ENCODE measurements around the gene MRPL49.

The MRPL49 gene

DNA sequence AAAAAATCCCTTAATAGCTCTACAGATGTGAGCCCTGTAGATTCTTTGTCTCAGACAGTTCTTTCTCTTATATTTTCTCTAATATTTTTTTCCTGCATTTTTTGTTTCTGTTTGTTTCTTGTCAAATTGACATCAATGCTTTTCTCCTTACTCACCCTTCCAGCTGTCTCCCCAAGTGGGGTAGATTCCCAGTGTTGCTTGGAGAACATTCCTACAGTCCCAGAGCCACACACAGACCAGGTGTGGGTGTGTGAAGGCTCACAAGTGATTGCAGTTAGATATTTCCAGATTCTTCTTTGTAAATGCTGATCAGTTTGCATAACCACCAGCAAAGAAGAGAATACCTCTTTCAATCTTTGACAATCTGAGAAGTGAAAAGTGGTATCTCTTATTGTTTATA lies 18.6 kb upstream of the MRPL49 start:
- no peak for DNase-seq

DNA sequence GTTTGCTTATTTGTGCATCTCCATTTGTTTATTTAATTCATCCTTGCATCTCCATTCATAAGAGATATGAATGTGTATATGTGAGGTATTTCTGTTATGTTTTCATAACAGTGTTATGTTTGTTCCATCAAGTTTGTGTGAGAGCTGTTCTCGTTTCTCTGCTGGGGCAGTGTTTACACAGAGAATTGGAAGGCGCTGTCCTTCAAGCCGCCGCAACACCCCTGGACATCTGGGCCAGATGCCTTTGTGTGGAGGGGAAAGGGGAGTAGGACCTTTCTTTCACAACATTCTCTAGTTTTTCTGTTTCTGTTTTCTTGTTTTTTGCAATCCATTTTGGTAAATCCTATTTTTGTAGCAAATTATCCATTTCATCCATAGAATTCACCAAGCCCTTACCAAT lies 17.5 kb upstream of the MRPL49 start:
- DNase-seq: no peak

DNA sequence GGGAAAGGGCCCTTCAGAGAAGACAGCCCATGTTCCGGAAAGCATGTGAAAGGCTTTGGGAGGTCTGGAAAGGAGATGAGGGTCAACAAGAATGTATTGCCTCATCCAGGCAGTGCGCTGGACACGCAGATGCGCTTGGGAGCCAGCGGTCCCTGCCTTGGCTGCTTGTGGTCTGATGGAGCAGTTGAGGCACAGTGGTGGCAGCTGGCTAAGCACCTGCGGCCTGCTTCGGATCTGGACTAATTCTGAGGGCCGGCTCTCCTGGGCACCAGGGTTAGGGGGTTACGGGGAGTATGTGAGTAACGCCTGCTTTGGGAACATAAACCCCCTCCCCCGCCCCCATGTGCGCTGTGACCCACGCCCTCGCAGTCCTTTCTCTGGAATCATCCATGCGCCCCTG lies 15.0 kb upstream of the MRPL49 start:
- DNase-seq: no peak

DNA sequence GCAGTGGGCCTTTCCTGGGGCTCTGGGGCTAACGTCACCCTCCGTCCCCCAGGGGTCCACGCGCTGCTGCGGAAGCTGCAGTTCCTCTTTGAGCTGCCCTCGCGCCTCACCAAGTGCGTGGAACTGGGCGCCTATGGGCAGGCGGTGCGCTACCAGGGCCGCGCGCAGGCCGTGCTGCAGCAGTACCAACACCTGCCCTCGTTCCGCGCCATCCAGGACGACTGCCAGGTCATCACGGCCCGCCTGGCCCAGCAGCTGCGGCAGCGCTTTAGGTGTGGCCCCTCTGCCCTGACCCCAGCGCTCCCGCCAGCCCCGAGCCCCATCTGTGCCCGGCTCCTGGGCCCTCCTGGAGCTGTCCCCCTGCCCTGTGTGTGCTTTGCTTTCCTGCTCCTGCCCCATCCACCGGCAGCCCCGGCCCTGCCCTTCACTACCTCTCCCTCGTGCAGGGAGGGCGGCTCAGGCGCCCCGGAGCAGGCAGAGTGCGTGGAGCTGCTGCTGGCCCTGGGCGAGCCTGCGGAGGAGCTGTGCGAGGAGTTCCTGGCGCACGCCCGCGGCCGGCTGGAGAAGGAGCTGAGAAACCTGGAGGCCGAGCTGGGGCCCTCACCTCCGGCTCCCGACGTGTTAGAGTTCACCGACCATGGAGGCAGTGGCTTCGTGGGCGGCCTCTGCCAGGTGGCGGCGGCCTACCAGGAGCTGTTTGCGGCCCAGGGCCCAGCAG lies 14.2 kb upstream of the MRPL49 start:
- DNase-seq: no peak

DNA sequence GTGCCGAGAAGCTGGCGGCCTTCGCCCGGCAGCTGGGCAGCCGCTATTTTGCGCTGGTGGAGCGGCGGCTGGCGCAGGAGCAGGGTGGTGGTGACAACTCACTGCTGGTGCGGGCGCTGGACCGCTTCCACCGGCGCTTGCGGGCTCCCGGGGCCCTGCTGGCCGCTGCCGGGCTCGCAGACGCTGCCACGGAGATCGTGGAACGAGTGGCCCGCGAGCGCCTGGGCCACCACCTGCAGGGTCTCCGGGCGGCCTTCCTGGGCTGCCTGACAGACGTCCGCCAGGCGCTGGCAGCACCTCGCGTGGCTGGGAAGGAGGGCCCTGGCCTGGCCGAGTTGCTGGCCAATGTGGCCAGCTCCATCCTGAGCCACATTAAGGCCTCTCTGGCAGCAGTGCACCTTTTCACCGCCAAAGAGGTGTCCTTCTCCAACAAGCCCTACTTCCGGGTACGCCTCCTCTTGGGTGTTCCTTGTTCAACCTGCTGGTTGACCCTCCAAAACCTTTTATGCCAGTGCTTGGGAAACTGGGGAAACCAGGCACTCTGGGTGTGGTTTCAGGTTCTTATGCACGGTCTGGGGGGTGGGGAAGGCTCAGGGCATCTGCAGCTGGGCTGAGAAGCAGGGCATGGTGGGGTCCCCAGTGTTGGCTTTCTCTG lies 13.5 kb upstream of the MRPL49 start:
- DNase-seq: no peak

DNA sequence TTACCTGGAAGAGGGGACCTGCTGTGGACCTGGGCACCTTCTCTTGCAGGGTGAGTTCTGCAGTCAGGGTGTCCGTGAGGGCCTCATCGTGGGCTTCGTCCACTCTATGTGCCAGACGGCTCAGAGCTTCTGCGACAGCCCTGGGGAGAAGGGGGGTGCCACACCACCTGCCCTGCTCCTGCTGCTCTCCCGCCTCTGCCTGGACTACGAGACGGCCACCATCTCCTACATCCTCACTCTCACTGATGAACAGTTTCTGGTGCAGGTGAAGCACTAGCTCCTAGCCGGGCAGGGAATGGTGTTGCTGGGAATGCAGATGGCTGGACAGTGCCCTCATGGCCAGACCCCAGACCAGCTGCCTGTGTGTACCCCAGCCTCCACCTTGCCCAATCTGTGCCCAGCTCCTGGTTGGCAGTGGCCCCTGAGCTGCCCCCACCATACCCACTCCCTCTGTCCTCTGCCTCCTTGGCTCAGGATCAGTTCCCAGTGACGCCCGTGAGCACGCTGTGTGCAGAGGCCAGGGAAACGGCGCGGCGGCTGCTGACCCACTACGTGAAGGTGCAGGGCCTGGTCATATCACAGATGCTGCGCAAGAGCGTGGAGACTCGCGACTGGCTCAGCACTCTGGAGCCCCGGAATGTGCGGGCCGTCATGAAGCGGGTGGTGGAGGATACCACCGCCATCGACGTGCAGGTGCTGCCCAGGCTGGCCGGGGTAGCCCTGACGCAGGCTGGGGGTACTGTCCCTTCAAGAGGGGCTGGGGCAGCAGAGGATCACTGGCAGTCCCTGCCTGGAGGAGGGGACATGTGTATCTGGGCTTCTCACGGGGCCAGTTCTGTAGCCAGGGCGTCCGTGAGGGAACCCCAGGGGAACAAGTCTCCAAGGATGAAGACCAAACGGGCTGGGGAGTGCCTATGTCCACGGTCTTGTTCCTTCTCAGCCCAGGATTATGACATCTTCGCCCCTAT lies 12.6 kb upstream of the MRPL49 start:
- no peak for DNase-seq

DNA sequence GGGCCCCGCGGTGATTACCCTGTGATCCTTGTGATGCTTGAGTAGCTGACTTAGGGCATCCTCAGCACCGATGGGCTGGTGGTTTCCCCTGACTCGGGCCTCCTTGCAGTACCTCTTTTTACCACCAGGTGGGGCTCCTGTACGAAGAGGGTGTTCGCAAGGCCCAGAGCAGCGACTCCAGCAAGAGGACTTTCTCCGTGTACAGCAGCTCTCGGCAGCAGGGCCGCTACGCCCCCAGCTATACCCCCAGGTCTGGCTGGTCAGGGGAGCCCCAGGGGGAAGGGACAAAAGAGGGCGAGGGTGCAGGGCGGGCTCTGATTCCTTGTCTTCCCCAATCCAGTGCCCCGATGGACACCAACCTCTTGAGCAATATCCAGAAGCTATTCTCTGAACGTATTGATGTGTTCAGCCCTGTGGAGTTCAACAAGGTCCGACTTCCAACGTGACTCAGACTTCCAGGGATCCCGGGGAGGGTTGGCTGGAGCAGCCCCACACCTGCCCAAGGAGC lies 11.7 kb upstream of the MRPL49 start:
- peak; percentile 89 to 95 for DNase-seq

DNA sequence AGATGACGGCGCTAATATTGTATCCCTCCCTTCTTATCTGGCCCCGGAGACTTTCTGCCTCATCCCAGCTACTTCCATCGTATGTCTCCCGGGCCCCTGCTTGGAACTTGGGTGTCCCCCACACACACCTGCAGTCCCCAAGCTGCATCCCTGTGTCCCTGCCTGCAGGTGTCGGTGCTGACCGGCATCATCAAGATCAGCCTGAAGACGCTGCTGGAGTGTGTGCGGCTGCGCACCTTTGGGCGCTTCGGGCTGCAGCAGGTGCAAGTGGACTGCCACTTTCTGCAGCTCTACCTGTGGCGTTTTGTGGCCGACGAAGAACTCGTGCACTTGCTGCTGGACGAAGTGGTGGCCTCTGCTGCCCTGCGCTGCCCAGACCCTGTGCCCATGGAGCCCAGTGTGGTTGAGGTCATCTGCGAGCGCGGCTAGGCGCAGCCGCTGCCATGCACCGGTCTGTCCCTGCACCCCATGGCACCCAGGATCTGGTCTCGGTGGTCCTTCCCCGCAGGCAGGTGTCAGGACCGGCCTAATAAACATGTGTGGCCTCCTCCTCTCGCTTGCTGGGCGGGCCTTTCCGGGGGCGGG lies 10.9 kb upstream of the MRPL49 start:
- no peak for DNase-seq

DNA sequence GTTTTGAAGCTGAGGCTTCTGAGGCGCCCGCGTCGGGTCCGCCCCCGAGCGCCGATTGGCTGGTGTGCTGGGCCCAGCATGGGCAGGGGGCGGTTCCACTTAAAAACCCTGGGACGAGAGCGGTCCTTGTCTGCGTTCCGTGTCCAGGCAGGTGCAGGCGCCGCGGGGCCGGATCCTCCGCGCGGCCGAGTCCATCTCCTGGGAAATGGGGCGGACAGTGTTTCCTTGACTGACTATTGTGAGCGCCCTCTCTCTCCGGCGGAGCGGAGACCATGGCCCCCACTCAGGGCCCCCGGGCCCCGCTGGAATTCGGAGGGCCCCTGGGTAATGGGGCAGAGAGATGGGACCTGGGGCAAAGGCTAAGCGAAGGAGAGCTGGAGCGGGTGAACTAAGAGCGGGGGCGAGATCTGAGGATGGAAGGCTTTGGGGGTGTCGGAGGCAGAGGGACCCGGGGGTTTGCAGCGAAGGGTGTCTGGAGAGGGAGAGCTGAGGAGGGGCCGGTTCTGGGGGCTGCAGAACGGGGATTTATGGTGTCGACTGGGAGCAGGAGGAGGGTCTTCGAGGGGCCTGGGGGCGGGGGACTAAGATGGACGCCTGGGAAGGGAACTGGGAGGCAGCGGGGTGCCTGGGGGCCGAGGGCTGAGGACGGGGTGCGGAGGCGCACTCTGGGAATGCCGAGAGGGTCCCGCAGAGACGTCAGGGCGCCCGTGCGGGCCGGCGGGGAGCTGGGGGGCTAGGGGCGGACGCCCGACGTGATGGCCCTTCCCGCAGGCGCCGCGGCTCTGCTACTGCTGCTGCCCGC lies 10.2 kb upstream of the MRPL49 start, which contains the start of gene TM7SF2:
Gene TM7SF2 (plus strand): TSS at position 129 of the 802 bp plus-strand sequence. CDS start 144 bp downstream, at position 273.
- DNase-seq: peak; percentile 92 to 93

DNA sequence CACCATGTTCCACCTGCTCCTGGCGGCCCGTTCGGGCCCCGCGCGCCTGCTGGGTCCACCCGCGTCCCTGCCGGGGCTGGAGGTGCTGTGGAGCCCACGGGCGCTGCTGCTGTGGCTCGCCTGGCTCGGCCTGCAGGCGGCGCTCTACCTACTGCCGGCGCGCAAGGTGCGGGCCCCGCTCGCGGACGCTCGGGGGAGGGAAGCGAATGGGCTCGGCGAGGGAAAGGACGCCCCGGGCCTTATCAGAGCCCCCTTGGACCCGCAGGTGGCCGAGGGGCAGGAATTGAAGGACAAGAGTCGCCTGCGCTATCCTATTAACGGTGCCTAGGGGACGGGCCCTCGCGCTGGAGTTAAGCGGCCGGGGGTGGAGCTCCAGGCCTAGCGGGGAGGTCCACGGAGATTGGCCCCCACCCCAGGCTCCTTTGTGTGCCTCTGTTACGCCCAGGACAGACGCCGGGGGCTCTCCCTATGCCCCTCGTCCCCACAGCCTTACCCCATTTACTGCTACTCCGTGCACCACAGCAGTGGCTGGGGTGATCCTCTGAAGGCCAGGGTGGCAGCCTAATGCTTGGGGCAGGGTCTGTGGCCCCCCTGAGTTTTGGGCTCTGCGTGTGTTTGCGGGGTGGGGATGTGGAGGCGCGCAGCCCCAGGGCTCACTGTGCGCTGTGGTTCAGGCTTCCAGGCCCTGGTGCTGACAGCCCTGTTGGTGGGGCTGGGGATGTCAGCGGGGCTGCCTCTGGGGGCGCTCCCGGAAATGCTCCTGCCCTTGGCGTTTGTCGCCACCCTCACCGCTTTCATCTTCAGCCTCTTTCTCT lies 9.4 kb upstream of the MRPL49 start:
- peak; percentile 68 to 76 for DNase-seq

DNA sequence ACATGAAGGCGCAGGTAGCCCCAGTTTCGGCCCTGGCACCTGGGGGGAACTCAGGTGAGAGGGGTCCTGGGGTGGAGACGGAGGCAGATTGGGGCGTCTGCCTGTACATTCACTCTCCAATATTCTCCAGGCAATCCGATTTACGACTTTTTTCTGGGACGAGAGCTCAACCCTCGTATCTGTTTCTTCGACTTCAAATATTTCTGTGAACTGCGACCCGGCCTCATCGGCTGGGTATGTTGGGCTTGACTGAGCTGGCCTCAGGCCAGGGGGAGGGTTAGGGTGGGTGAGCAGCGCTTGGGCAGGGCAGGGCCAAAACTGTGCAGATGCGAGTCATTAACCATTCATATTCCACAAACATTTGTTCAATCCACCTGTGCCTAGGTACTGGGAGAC lies 8.8 kb upstream of the MRPL49 start:
- no peak for DNase-seq

DNA sequence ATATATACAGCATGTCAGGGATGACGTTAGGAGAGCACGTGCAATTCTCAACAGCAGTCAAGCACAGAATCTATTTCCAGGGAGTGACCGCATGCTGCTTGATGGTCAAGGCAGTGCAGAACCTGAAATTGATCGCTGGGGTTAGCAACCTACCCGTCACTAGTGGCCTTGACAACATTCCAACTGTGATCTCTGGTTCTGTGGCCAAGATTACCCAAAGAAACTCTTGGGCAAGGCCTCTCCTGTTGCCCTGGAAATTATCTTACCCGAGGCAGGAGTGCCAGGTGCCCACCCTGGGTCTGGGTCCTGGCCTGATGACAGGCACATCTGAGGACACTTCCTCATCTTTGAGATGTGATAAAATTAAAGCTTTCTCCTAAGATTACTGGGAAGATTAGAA lies 8.3 kb upstream of the MRPL49 start:
- no peak for DNase-seq

DNA sequence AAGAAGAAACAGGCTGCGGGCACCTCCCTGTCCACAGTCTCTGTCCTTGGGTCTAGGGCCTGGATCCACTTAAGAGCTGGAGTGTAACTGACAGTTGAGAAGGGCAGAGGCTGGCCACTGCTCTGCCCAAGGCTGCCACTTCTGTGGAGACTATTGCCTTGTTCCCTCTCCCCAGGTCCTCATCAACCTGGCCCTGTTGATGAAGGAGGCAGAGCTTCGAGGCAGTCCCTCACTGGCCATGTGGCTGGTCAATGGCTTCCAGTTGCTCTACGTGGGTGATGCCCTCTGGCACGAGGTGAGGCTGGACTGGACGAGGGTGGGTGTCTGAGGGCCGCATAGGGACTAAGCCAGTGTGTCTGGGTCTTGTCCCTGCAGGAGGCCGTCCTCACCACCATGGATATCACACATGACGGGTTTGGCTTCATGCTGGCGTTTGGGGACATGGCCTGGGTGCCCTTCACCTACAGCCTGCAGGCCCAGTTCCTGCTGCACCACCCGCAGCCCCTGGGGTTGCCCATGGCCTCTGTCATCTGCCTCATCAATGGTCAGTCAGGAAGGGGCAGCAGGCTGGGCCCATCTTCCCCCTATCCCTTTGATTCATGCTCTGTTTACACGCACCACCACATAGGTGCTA lies 7.5 kb upstream of the MRPL49 start:
- DNase-seq: no peak

DNA sequence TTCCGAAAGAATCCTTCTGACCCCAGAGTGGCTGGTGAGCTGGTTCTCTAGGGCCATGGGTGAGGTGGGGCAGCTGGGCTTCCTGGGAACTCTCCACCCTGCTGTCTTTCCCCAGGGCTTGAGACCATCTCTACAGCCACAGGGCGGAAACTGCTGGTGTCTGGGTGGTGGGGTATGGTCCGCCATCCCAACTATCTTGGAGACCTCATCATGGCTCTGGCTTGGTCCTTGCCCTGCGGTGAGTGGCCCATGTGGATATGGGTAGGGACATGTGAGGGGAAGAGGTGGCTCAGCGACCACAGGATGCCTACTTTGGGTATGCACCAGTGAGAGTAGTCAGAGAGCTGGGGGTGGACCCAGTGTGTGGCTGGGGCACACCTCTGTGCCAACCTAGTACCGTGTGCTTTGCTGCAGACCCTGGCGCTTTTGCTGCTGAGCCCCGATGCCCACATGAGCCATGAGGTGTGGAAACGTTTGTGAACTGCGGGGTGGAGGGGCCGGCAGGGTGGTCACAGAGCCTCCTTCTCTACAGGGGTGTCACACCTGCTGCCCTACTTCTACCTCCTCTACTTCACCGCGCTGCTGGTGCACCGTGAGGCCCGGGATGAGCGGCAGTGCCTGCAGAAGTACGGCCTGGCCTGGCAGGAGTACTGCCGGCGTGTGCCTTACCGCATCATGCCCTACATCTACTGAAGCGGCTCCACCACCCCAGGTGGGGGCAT lies 6.6 kb upstream of the MRPL49 start:
- no peak for DNase-seq

DNA sequence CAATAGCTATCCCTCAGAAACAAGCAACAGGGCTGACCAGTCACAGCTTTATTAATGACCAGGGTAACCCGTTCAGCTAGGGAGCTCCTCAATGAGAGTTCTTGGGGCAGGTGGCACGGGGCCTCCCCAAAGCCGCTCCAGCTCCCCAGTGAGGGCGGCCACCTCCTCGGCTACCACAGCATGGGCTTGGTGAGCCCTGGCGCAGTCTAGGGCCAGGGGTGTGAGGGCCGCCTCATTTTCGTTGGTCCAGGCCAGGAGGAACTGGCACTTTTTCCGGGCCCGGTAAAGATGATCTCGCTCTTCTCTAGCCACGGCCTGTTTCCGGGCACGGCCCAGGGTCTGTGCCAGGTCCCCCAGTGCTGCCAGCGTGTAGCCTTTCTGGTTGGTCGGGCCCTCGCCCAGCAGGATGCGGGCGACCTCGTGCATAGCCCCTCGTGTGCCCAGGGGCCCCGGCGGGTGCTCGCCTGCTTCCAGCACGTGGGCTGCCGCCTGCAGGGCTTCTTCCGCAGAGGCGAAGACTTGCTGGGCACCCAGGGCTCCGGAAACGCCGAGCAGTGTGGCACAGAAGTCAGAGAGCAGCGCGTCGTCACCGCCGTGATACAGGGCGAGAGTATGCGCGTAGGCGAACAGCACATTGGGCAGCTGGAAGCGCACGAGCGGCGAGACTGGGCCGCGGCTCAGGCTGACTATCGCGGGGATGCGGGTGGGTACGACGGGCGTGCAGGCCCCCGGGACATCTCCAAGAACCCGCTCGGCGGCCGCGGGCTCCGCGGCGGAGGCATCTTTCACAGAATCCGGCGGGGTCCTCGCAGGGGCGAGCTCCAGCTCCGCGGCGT lies 5.5 kb upstream of the MRPL49 start:
- DNase-seq: peak; percentile 59 to 77

DNA sequence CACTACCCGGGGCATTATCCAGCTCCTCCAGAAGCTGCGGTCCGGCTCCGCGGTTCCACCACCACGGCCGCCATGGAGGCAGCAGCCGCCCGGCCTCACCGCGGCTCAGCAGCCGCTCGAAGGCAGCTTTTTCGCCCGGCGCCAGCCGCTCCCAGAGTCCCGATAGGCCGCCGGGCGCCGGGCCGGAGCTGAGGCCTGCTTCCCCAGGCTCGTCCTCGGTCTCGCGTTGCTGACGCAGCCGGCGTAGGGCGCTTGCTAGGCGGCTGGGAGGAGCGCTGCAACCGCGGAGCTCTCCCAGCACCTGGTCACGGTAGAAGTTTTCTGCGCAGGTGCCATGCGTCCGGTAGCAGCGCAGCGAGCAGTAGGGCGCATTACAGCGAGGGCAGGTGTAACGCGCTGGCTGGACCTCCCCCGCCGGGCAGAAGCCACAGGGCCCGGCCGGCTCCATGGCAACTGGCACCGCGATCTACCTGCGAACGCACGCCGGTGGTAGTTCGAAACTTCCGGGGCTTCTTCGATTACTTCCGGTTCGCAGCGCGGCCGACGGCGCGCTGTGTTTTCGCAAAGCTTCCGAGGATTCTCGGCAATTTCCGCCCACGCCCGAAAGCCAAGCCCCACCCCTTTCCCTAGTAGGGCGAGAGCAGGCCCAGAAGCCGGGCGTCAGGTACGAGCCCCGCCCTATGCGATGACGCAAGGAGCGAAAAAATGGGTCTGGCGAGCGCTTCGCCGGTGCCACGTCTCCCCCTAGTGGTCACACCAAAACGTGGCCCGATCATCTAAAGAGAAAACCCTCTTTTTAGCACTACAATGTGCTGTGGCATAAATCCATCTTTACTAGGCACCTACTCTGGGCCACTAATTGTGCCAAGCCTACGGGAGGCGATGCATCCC lies 4.7 kb upstream of the MRPL49 start, which contains the start of gene ZNHIT2:
Gene ZNHIT2 (minus strand): TSS at position 496 of the 891 bp plus-strand sequence. CDS start 48 bp downstream, at position 448.
- DNase-seq: peak; percentile 100

DNA sequence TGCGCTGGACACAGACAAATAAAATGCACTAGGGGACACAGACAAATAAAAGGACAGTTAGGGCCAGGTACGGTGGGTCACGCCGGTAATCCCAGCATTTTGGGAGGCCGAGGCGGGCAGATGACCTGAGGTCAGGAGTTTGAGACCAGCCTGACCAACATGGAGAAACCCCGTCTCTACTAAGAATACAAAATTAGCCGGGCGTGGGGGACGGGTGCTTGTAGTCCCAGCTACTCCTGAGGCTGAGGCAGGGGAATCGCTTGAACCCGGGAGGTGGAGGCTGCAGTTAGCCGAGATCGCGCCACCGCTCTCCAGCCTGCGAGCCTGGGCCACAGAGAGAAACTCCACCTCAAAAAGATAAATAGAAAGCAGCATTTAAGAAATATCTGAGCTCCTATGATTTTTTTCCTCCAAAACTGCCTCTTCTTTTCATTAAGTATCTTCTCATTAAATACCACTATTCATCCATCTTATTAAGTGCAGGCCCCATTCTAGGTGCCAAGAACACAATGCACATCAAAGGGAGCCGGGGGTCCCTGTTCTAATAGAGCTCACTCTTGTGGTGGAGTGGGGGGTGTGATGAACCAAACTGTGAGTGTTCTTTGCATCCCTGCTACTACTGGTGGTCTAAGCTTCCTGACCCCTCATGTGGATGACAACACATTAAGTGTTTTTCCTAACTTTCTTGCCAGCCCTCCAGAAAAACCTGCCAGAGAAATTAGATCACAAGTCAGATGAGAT lies 3.9 kb upstream of the MRPL49 start:
- DNase-seq: no peak

All from stimulated activated CD4-positive, alpha-beta T cell treated with anti-CD3 and anti-CD28 coated beads, Interleukin-4, amount 100 ng/mL, for 4 hours (primary cell).